SH-SY5Y (cell line): Measurements from ENCODE around the gene NEDD4L.

Source experiments
- GATA2 ChIP-seq: IDR thresholded peaks from 2 replicates; pipeline ENCODE4 v1.6.1; 2011; ENCODE audit warnings: mild to moderate bottlenecking, low read depth, low read length
- GATA3 ChIP-seq: IDR thresholded peaks from 2 replicates; pipeline ENCODE4 v1.6.1; 2011; ENCODE audit warnings: low read depth, mild to moderate bottlenecking, low read length, moderate library complexity

The NEDD4L gene

DNA sequence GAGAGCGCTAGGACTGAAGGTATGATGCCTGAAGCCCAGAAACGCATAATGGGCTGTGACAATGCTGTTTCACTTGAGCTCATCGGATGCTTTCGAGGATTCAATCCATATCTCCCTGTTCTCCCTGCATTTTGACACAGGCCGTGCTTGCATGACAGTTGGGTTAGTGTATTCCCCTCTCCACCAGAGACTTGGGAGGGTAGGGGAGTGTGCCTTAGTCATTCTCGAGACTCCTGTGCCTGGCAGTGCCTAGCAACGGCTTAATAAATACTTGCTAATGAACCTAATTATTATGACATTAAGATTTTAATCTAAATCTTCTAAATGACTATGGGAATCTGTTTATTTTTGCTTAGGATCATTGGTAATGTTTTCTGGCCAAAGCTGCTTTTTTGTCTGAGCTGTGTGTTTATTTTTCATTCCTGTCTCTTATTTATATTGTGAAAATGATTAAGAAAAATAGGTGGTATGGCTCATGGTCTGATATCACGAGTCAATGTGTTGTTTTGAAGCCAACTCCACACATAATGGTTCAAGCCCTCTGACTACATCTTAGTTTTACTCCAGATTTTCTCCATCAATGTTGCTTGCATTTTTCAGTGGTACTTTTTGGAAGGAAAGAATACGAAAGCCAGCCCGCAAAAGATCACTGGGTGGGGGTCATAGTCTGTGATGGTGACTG lies 61.3 kb downstream of the NEDD4L start:
- TF ChIP-seq GATA3 (no peak), GATA2 (no peak)

- TF ChIP-seq GATA3 = no peak
- no peak for TF ChIP-seq GATA2
These were observed 61.8 kb downstream of the NEDD4L start for GRCh38 chr18:58105888-58106260.

DNA sequence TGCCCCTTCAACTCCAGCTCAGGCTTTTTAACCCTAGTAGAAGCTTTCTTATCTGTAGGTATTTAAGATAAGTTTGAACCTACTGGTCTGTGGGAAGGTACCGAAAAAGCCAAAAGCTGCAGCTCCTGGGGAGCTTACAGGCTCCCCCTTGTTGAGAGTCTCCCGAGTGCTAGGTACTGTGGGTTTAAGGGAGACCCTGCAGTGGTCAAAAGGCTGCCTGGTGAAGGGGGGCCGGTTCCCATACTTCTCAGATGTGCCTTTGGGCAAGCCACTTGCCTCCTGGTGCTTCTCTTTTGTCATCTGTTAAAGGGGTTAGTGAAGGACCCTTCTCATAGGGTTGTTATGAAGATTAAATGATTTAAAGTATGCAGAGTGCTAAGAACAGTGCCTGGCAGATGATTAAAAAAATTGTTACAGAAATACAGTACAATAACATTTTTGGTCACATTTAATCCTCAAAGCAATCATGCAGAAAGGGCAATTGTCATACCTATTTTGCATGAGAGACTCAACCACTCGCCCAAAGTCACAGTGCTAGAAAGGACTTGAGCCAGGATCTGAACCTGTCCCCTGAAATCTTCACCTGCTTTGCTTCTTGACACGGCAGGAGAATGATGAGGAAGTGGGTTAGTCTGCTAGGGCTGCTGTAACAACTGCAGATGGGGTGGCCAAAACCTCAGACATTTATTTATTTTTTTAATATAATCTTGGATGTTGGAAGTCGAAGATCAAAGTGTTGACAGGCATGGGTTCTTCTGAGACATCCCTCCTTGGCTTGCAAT lies 62.5 kb downstream of the NEDD4L start:
- TF ChIP-seq GATA3 = no peak
- no peak for TF ChIP-seq GATA2

DNA sequence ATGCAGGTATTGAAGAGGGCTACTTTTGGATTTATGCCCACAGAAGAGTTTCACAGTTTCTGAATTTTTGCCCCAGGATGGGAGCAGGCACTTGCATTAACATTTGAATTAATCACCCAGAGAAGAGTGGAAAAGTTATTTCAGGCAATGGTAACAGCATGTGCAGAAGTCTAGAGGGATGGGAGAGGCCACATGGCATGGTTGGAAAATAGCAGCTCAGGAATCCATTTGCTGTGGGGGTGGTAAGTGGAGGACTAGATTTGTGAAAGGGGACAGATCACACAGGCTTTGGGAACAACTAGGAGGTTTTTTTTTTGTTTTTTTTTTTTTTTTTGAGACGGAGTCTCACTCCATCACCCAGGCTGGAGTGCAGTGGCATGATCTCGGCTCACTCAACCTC lies 65.2 kb downstream of the NEDD4L start:
- no peak for TF ChIP-seq GATA2
- TF ChIP-seq GATA3 = no peak

DNA sequence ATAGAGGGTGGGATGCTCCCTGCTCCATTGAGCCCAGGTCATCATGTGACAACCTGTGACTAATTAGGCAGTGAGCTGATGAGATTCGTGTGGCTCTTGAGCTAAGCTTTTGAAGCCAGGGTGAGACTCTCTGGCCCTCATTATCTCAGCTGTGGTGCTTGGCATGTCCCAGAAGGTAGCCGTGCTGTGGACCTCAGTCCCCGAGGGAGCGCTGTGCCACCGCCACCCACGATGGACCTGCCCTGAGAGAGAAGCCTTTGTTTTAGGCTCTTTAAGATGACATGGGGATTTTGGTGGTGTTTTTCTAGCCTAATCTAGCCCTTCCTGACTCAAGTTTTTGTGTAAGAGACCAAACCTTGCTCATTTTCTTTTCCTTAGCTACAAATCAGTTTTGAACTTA lies 66.4 kb downstream of the NEDD4L start:
- TF ChIP-seq GATA2 (no peak), GATA3 (no peak)

GRCh38 chr18:58112174-58112573 lies 68.1 kb downstream of the NEDD4L start:
- TF ChIP-seq GATA3 (no peak), GATA2 (no peak)

GRCh38 chr18:58113337-58113736 lies 69.3 kb downstream of the NEDD4L start:
- no peak for TF ChIP-seq GATA2
- no peak for TF ChIP-seq GATA3

DNA sequence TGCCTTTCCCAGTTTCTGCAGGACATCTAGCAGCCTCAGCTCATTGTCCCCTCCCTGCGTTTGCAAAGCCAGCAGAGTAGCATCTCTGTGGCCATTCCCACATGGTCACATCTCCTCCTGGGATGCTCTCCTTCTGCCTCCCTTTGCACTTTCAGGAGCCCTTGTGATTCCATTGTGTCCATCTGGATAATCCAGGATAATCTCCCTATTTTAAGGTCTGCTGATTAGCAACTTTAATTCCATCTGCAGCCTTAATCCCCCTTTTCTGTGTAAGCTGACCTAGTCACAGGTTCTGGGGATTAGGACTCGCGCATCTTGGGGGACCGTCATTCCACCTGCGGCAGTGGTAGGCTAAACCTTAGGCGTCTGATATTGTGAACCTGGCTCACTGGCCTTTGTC lies 70.7 kb downstream of the NEDD4L start:
- TF ChIP-seq GATA2 (no peak), GATA3 (no peak)

DNA sequence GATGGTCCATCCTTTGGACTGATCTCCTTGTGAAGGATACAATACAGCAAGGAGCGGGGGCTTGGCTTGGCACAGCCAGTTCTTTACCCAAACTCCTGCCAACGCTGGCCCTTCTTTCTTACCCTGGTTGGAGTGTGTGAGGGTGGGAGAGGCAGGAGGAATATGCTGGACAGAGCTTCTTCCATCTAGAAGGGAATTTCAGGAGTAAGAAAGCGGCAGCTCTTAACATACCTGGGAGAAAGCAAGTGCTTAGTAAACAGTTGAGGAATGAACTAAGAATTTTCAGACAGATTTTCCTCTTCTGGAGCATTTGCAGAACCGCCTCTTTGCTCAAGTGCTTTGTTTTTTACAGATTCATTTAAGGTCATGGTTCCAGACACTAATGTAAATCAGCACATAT lies 72.8 kb downstream of the NEDD4L start:
- TF ChIP-seq GATA3 (no peak), GATA2 (no peak)

- TF ChIP-seq GATA3 = no peak
These were observed 73.9 kb downstream of the NEDD4L start for GRCh38 chr18:58117786-58118403.

DNA sequence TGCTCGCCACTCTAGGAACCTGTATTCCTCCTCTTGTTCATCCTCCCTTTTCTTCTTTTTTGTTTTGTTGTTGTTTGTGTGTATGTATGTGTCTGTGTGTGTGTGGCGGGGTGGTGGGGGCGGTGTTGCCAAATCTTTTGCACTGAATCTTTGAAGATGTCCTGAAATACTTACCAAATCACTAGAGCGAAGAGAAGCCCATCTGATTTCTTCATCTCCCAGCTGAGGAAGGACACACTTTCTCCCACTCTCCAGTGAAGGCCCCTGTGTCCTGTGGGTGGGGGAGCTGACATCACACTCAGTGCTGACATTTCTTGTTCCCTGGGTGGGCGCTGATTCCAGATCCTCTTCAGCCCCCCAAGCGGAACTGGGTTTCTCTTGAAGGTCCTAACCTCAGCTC lies 74.5 kb downstream of the NEDD4L start:
- TF ChIP-seq GATA3 (no peak), GATA2 (no peak)

- no peak for TF ChIP-seq GATA3
- TF ChIP-seq GATA2 = no peak
These were observed 75.8 kb downstream of the NEDD4L start for GRCh38 chr18:58119819-58120218.

DNA sequence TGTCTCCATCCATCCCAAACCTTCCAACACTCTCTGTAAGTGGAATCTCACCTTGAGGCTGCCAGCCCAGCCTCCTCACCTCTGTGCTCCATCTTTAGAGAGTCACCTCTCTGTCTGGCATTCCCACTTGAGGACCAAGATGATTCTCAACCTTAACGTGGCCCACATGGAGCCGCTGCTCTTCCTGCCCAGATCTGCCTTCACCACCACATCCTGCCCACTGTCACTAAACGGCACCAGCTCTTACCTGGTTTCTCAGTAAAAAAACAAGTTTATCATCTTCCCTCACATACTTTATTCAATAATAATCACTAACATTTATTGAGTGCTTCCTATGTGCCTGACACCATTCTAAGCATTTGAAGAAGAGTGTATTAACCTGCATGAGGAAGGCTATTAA lies 80.4 kb downstream of the NEDD4L start:
- TF ChIP-seq GATA3 (no peak), GATA2 (no peak)

GRCh38 chr18:58125183-58125582 lies 81.2 kb downstream of the NEDD4L start:
- TF ChIP-seq GATA2 (no peak), GATA3 (no peak)

GRCh38 chr18:58125756-58126155 lies 81.7 kb downstream of the NEDD4L start:
- TF ChIP-seq GATA3 (no peak), GATA2 (no peak)
